Epithelial cell of proximal tubule (primary cell): ENCODE results near the gene ACSS1. TPM values are rescaled to one million over a fixed set of nuclear protein-coding genes. Genes with fewer than 3 reads are reported as not detected.

Experiments
- DNase-seq: peaks from one replicate; pipeline ENCODE4 v3.0.0-alpha.2; 2011; ENCODE audit warnings: low read depth
- H3K4me3 ChIP-seq: 2 replicates; pipeline ENCODE4 v1.5.1; 2011; ENCODE audit warnings: low read depth, mild to moderate bottlenecking, low read length
- total RNA-seq: library from RNA; depleted of rRNA; stranded (reverse); fragments of >200 nt; gene quantifications from 2 replicates; pipeline ENCODE4 v1.2.3, GENCODE V29; 2015
- TF ChIP-seq, protein P1 (sequence below): conservative IDR thresholded peaks from 2 replicates; pipeline ENCODE4 v1.5.1; 2012; ENCODE audit warnings: low read depth, mild to moderate bottlenecking, low read length

Gene ACSS1
- total RNA-seq, 1 donor from 2014 or later = 3.9 TPM

DNA sequence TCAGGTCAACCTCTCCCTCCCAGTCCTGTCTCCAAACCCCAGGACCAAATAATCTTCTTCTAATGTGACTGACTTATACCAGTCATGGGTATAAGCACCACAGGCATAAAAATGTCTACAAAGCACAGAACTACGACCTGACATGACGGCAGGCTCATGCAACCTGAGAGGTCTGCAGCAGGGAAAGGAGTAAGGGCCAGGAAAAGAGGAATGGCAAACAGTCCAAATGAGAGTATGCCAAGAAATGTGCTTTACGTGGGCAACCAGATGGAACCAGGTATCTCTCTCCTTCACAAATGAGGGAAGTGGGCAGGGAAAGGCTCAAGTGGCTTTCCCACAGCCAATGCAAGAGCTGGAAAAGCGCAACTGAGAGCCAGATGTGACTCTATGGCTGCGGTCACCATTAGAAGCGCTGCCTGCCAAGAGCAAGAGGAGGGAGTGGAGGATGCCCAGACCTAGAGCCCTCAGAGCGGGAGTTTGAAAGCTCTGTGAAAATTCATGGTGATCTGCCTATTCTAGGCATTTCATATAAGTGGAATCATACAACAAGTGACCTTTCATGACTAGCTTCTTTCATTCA lies 71.4 kb downstream of the ACSS1 start:
- no peak overlapping the region for H3K4me3 ChIP-seq
- TF ChIP-seq, protein P1, sequence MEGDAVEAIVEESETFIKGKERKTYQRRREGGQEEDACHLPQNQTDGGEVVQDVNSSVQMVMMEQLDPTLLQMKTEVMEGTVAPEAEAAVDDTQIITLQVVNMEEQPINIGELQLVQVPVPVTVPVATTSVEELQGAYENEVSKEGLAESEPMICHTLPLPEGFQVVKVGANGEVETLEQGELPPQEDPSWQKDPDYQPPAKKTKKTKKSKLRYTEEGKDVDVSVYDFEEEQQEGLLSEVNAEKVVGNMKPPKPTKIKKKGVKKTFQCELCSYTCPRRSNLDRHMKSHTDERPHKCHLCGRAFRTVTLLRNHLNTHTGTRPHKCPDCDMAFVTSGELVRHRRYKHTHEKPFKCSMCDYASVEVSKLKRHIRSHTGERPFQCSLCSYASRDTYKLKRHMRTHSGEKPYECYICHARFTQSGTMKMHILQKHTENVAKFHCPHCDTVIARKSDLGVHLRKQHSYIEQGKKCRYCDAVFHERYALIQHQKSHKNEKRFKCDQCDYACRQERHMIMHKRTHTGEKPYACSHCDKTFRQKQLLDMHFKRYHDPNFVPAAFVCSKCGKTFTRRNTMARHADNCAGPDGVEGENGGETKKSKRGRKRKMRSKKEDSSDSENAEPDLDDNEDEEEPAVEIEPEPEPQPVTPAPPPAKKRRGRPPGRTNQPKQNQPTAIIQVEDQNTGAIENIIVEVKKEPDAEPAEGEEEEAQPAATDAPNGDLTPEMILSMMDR = no peak
- DNase-seq = no peak

DNA sequence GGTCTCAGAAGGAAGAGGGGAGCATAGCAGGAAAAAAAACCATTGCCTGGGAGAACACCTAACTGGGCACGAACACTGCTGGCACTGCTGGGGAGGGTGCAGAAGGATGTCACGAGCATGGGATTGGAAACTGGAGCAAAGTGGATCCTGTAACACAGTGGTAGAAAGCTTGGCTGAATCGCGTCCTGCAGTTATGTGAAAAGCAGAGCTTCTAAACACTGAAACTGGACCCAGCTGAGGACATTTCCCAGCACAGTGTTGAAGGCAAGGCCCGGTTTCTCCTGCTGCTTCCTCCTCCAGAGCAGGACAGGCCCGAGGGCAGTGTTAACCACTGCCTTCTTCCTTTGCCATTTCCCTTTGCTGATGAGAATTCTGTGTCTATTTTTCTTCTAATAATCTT lies 72.1 kb downstream of the ACSS1 start:
- no peak for DNase-seq
- no peak overlapping the region for H3K4me3 ChIP-seq
- TF ChIP-seq, protein P1 = no peak

DNA sequence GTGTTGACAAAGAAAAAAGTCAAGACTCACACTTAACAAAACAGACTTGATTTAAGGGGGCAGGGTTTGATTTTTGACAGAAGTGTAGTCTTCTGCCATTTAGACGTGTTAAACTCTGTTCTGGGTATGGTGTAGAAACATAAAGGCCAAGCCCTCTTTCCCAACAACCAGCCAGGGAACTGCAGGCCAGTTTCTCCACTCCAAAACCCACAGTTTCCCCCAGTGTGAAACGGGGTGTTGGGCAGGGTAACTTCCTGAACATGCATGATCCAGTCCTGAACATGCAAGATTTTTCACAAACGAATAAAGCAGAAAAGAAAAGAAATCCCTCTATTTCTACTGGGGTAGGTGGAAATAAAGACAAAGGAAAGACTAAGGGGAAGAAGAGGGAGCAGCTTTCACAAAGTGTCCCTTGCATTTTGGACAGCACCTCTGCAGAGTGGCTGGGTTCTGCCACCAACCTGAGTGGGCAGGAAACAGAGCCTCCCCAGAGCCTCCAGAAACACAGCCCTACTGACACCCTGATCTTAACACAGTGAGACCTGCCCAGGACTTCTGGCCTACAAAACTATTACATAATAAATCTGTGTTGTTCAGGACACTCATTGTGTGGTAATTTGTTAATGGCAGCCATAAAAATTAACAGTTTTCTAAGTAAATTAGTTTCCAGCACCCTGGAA lies 72.8 kb downstream of the ACSS1 start:
- DNase-seq = no peak
- no peak overlapping the region for H3K4me3 ChIP-seq
- TF ChIP-seq, protein P1 = no peak

DNA sequence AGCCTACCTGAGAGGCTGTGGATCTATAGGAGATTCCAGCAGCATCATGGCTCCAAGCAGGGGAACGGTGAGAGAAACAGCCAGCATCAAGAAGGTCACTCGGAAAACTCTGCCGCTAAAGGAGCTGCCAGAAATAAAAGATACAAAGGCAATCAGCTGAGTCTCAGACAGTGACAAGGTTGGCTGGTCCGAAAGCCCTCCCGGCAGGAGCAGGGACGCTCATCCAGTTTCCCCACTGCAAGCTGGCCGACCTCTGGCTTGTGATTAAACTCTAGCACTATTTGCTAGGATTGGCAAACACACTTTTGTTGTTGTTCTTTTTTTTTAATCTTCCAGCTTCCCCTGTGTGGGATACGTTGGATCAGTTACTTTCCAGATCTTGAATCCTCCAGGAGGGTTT lies 74.0 kb downstream of the ACSS1 start:
- no peak overlapping the region for H3K4me3 ChIP-seq
- no peak for DNase-seq
- TF ChIP-seq, protein P1 = no peak

DNA sequence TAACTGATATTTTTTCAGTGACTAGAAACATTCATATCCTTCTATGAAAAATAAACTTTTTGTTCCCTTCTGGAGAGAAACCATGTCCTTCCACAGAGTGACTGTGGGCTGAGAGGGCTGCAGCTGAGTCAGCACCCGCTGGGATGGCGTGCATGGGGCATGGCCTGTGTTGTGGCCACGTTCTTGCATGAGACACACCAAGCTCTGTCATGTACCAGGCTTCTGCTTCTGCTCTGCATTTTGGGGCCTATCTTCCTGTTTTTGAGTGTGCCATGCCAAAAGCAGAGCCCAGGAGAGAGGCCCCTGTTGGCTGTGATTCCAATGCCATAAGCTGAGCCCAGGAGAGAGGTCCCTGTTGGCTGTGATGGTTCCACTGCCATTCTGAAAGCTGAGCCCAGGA lies 76.1 kb downstream of the ACSS1 start:
- DNase-seq = no peak
- TF ChIP-seq, protein P1 = no peak
- no peak overlapping the region for H3K4me3 ChIP-seq

- no peak overlapping the region for H3K4me3 ChIP-seq
- TF ChIP-seq, protein P1 = no peak
- DNase-seq = no peak
Observed at GRCh38 chr20:24981282-24981681, 76.7 kb downstream of the ACSS1 start.
